GM04504 (cell line): Measurements from ENCODE around the gene KDM8.

Source experiments
- DNase-seq: peaks from one replicate; pipeline ENCODE4 v3.0.0-alpha.2; 2012; ENCODE audit warnings: low read depth

Gene KDM8

DNA sequence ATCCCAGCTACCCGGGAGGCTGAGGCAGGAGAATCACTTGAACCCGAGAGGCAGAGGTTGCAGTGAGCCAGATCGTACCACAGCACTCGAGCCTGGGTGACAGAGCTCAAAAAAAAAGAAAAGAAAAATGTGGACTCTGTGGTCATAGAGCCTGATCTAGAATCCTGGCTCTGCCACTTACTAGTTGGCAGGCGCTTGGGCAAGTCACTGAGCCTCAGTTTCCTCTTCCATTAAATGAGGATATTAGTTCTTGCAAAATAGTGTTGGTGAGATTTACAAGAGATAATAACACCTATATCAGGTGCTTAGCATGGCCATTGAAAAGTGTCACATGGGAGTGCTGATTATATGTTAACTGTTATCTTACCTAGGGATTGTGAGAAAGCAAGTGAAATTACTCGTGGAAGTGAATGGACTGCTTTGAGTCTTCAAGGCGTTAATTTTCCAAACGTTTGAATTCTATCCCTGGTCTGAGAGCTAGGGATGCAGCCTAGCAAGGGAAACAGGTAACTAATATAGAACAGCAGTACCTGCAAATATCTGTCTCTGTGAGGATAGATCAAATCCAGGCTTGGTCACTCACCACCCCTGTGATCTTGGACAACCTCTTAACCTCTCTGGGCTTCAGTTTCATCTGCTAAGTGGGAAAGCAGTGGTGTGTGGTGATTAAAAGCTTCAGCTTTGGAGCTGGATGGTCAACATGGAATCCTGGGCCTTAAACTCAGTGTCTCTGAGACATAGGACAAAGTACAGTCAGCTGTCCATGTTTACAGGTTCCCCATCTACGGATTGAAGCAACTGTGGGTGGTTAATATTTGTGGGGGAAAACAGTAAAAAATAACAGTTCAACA, 66.2 kb downstream of the KDM8 start:
- DNase-seq: no peak

DNA sequence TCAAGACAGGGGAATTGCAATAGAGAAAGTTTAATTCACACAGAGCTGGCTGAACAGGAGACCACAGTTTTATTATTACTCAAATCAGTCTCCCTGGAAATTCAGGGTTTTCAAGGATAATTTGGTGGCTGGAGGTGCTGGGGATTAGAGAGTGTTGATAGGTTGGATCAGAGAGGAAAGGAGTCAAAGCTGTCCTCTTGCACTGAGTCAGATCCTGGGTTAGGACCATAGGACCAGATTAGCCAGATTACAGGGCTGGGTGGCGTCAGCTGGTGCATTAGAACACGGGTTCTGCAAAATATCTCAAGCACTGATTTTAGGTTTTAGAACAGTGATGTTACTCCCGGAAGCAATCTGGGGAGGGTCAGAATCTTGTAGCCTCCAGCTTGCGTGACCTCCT, 67.0 kb downstream of the KDM8 start:
- DNase-seq: no peak
